GM12875 (cell line): ENCODE results near the gene ERVK3-1.

Experiments
- H3K4me3 ChIP-seq: one replicate; pipeline ENCODE4 v1.5.1; 2011; ENCODE audit warnings: low read depth, low read length, control low read depth
- CTCF ChIP-seq: IDR thresholded peaks from 2 replicates; pipeline ENCODE4 v1.5.1; 2011; ENCODE audit warnings: low read depth, mild to moderate bottlenecking, control low read depth, inconsistent platforms, low read length, moderate library complexity, borderline replicate concordance; ENCODE audit not compliant: insufficient read depth

The ERVK3-1 gene

DNA sequence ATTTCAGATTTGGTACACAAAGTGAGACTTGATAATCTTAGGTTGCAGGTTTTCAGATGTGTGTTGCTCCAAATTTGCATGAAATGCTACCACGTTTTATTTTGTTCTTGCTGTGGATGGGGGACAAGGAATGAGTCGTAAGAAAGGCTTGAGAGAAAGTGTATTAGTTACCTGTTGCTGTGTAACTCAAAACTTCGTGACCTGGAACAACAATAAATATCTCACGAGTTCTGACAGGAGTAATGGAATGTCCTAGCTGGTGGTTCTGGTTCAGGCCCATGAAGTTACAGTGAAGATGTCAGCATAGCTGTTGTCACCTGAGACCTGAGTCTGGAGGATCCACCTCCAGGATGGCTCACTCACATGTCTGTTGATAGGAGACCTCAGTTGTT is 25.3 kb upstream of the ERVK3-1 start:
- peak overlapping the region; percentile 69 for H3K4me3 ChIP-seq
- no peak for TF ChIP-seq CTCF

- TF ChIP-seq CTCF, result no peak
- H3K4me3 ChIP-seq, result no peak overlapping the region
Measured at GRCh38 chr19:58284199-58284598, 21.0 kb upstream of the ERVK3-1 start.

GRCh38 chr19:58291943-58292342 is 13.2 kb upstream of the ERVK3-1 start:
- H3K4me3 ChIP-seq, result no peak overlapping the region
- no peak for TF ChIP-seq CTCF

DNA sequence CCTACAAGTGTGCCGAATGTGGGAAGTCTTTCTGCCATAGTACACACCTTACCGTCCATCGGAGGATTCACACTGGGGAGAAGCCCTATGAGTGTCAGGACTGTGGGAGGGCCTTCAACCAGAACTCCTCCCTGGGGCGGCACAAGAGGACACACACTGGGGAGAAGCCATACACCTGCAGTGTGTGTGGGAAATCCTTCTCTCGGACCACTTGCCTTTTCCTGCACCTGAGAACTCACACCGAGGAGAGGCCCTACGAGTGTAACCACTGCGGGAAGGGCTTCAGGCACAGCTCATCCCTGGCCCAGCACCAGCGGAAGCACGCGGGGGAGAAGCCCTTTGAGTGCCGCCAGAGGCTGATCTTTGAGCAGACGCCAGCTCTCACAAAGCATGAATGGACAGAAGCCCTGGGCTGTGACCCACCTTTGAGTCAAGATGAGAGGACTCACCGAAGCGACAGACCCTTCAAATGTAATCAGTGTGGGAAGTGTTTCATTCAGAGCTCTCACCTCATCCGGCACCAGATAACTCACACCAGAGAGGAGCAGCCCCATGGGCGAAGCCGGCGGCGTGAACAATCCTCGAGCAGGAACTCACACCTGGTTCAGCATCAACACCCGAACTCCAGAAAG is 10.3 kb upstream of the ERVK3-1 start:
- no peak overlapping the region for H3K4me3 ChIP-seq
- TF ChIP-seq CTCF, result no peak

GRCh38 chr19:58296104-58296503 is 9.1 kb upstream of the ERVK3-1 start:
- H3K4me3 ChIP-seq, result no peak overlapping the region
- no peak for TF ChIP-seq CTCF

DNA sequence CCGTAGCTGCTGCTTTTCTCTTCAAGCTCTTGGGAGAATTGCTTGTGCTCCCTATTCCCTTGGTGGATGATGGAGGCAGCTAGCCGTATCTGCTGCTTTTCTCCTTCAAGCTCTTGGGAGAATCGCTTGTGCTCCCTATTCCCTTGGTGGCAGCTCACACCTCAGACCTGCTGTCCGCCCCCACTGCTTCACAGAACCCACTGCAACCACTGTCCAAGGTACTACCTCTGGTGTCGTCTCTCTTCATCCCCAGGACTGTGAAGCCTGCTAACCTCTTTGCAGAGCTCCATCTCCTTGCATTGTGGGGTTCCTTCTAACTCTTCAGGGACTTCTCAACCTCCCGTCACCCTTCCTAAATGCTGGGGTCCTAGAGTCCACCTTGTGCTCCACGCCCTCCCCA is 4.6 kb upstream of the ERVK3-1 start:
- no peak overlapping the region for H3K4me3 ChIP-seq
- TF ChIP-seq CTCF, result no peak

GRCh38 chr19:58304255-58304654 is 922 bp upstream of the ERVK3-1 start:
- TF ChIP-seq CTCF, result no peak
- H3K4me3 ChIP-seq, result no peak overlapping the region
